HG02884 (cell line): ENCODE results near the gene IFI16.
"Not testable (repeated sequence)": the region's sequence is repeated elsewhere in the genome, so short reads cannot be mapped to it uniquely, and the experiment has no call there.

Experiments
- ATAC-seq: cut with Tn5 transposase; IDR thresholded peaks from one replicate; pipeline ENCODE4 v1.9.1; 2021; ENCODE audit warnings: mild to moderate bottlenecking, moderate library complexity; ENCODE audit not compliant: unreplicated experiment

Gene IFI16

DNA sequence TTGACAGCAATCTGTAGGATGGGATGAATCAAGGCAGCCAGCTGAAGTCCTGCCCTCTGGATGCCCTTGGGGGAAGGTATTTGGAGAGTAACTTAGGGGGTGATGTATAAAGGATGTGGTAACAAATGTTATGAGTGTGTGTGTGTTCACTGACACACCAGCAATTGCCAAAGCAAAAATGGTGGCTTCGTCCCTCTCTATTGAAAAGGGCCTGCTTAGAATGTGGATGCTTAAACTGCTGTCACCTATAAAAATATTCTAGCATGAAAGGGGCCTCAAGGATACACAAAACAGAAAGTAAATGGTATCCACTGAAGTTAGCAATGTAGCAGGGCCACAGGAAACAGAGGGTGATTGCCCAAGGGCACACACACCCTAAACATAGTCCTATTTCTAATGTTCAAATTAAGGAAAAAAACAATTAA is 81.9 kb downstream of the IFI16 start:
- no peak for ATAC-seq

- no peak for ATAC-seq
These were observed 82.5 kb downstream of the IFI16 start for GRCh38 chr1:159092036-159092760.

GRCh38 chr1:159098596-159098995 is 88.9 kb downstream of the IFI16 start:
- no peak for ATAC-seq

DNA sequence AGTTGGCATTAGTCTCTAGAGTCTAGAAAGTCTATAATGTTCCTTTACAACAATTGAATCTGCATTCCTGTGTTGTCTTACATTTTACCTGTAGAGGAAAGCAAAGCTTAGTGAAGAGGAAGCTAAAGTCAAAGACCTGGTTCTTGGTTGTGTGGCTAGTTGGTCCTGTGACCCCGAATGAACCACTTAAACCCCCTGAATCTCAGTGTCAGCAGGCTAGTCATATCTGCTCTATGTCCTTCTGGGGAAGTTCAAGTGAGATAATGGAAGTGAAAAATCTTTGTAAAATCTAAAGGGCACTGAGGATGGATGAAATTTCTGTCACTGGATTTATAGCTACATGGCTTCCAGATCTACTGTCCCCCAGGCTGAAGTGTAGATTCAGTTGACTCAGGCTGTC is 90.9 kb downstream of the IFI16 start:
- ATAC-seq, result no peak

- not testable (repeated sequence) for ATAC-seq
These were observed 93.3 kb downstream of the IFI16 start for GRCh38 chr1:159103021-159103420.
